HG03066 (cell line): Measurements from ENCODE around the gene EEFSEC.

Experiments
- ATAC-seq: cut with Tn5 transposase; IDR thresholded peaks from one replicate; pipeline ENCODE4 v1.9.1; 2021; ENCODE audit warnings: low read depth; ENCODE audit not compliant: unreplicated experiment

The EEFSEC gene

GRCh38 chr3:128431803-128432300, 278.6 kb downstream of the EEFSEC start:
- ATAC-seq: no peak

GRCh38 chr3:128432301-128432970, 279.2 kb downstream of the EEFSEC start:
- ATAC-seq: no peak

GRCh38 chr3:128432971-128433836, 279.9 kb downstream of the EEFSEC start:
- no peak for ATAC-seq

GRCh38 chr3:128433837-128434165, 280.5 kb downstream of the EEFSEC start:
- no peak for ATAC-seq

GRCh38 chr3:128434524-128434923, 281.2 kb downstream of the EEFSEC start:
- no peak for ATAC-seq

- ATAC-seq: no peak
Measured at GRCh38 chr3:128435058-128435457, 281.8 kb downstream of the EEFSEC start.

- ATAC-seq: no peak
Measured at GRCh38 chr3:128435561-128435960, 282.3 kb downstream of the EEFSEC start.

GRCh38 chr3:128436214-128436613, 282.9 kb downstream of the EEFSEC start:
- no peak for ATAC-seq

- ATAC-seq: no peak
Measured at GRCh38 chr3:128438488-128439072, 285.3 kb downstream of the EEFSEC start.

GRCh38 chr3:128439226-128439625, 285.9 kb downstream of the EEFSEC start:
- no peak for ATAC-seq

GRCh38 chr3:128442070-128442469, 288.8 kb downstream of the EEFSEC start:
- no peak for ATAC-seq

- ATAC-seq: no peak
Measured at GRCh38 chr3:128442949-128443348, 289.7 kb downstream of the EEFSEC start.

- ATAC-seq: no peak
Measured at GRCh38 chr3:128443771-128444170, 290.5 kb downstream of the EEFSEC start.

- ATAC-seq: no peak
Measured at GRCh38 chr3:128445357-128445756, 292.1 kb downstream of the EEFSEC start.

- ATAC-seq: no peak
Measured at GRCh38 chr3:128446821-128447220, 293.5 kb downstream of the EEFSEC start.

- ATAC-seq: no peak
Measured at GRCh38 chr3:128447561-128448013, 294.3 kb downstream of the EEFSEC start.

- no peak for ATAC-seq
Measured at GRCh38 chr3:128448491-128448890, 295.2 kb downstream of the EEFSEC start.

GRCh38 chr3:128449111-128449638, 295.9 kb downstream of the EEFSEC start:
- ATAC-seq: no peak

- ATAC-seq: no peak
Measured at GRCh38 chr3:128452120-128452519, 298.8 kb downstream of the EEFSEC start.

- ATAC-seq: no peak
Measured at GRCh38 chr3:128452678-128453275, 299.5 kb downstream of the EEFSEC start.
